Measurements from ENCODE around the gene UBAP2.
"Not testable (repeated sequence)": the region's sequence is repeated elsewhere in the genome, so short reads cannot be mapped to it uniquely, and the experiment has no call there.

The UBAP2 gene

DNA sequence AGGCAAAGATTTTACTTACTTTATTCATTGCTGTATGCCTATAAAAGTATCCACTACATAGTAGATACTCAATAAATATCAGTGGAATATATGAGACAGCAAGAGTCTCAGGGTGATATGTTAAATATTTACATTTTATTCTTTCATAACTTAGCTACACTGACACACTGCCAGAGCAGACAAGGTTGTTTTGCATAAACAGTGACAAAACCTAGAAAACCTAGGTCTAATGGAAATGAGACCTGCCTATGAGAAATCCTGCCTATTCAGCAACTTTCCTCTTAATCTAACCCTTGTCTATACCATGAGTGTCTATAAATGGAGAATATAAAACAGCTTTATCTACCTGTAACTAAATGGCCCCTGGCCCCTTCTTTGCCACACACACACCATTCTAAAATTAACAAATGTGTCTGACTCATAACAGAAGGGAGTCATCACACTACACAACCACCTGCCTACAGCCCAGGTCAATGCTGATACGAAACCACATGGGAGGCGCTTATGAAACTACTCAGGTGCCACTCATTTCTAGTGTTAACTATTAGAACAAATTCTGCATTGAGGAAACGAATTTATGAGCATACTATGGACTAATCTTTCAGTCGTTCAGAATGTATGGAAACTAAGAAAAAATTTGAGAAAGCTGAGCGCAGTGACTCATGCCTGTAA, 60.3 kb downstream of the UBAP2 start:
- DNase-seq (ENCODE audit: low read depth), result no peak

DNA sequence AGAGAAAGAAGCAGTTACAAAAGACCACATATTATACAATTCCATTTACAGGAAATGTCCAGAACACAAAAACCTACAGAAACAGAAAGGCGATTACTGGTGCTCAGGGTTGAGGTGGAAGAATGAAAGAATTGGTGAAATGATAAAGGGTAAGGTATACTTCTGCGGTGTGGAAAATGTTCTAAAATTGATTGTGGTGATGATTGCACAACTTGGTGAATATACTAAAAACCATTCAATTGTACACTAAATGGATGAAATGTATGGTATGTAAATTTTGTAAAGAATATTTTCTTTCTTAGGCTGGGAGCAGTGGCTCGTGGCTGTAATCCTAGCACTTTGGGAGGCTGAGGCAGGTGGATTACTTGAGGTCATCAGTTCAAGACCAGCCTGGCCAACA, 72.3 kb downstream of the UBAP2 start:
- DNase-seq (ENCODE audit: low read depth), result no peak

DNA sequence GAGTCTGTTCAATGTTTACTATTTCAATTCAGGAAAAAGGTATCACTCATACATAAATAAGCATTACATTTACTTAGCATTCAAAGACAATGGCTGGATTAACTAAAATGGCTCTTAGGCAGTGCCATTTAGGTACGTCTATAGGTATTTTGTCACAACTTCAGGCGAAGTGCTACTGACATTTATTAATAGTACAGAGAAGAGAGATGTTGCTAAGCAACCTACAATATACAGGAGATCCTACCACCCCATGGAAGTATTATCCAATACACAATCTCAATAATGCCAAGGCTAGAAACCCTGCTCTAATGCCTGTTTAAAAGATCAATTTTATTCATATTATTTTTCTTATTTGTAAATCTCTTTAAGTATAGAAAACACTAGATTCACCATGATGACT, 76.0 kb downstream of the UBAP2 start:
- no peak for DNase-seq (ENCODE audit: low read depth)

DNA sequence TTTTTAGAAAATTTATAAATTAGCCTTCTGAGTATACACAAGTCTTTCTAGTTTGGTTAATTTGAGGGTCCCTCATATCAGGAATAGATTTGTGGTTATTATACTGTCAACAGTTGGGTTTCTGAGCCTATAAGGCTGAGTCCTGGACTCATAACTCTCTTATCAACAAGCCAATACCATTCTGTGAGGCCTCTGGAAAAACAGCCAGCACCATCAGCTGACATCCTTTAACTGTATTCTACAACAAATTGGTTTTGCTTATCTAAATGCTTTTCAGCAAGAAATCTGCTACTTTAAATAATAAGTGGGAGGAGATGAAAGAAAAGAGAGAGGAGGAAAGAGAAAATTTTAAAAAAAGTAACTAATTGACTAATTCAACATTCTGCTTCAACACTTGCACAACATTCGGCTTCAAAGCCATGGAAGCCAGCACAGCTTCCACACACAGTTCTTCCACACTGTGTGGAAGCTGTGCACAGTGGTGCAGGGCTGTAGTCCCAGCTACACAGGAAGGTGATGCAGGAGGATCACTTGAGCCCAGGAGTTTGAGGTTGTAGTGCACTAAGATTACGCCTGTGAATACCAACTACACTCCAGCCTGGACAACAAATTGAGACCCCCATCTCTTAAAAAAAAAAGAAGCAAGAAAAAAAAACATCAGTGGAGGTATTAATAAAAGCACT, 84.5 kb downstream of the UBAP2 start:
- DNase-seq (ENCODE audit: low read depth), result no peak

DNA sequence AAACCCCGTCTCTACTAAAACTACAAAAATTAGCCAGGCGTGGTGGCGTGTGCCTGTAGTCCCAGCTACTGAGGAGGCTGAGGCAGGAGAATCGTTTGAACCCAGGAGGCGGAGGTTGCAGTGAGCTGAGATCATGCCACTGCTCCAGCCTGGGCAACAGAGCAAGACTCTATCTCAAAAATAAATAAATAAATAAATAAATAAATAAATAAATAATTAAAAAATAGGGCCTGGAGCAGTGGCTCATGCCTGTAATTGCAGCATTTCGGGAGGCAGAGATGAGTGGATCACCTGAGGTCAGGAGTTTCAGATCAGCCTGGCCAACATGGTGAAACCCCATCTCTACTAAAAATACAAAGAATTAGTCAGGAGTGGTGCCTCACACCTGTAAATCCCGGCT, 86.2 kb downstream of the UBAP2 start:
- not testable (repeated sequence) for DNase-seq (ENCODE audit: low read depth)

DNA sequence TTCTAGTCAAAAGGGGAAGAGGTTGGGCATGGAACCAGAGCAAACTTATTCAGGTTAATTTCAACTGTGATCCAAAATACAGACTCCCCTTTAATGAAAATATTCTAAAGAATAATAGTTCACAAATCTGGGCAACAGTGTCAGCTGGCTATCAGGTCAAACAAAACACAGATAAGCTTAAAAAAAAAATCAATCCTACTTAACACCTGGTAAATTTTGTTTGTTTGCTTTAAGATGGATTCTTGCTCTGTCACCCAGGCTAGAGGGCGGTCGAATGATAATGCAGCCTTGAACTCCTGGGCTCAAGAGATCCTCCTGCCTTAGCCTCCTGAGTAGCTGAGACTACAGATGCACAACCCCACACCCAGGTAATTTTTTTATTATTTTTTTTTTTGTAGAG, 89.0 kb downstream of the UBAP2 start:
- no peak for DNase-seq (ENCODE audit: low read depth)

DNA sequence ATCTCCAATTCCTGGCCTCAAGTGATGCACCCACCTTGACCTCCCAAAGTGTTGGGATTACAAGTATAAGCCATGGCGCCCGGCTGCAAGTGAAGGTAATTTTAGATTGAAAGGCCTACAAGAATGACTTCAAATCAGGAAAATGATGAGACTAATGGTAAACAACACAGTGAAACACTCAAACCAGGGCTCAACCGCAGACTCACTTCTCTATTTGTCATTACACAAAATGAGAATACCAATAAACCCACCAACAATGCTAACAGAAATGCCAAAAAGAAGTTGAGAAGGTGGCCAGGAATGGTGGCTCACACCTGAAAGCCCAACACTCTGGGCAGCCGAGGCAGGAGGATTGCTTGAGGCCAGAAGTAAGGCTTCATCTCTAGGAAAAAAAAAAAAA, 92.1 kb downstream of the UBAP2 start:
- no peak for DNase-seq (ENCODE audit: low read depth)

DNA sequence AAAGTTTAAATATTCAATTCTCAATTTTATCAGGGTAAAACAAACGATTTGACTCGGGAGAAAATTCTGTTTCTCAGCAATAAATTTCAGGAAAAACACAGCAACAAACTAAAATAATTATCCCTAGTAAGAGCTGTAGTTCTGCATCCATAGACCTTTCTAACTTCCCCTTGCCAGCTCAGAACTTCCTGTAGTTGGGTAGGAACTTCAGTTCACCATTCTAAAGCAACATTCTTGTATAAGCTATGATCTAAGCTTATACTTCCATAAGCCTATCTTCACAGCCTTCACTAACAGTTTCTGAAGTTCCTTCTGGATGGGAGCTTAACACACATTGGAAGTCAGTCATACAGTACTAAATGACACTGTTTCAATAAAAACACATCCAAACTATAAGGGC, 96.6 kb downstream of the UBAP2 start:
- DNase-seq (ENCODE audit: low read depth), result no peak

DNA sequence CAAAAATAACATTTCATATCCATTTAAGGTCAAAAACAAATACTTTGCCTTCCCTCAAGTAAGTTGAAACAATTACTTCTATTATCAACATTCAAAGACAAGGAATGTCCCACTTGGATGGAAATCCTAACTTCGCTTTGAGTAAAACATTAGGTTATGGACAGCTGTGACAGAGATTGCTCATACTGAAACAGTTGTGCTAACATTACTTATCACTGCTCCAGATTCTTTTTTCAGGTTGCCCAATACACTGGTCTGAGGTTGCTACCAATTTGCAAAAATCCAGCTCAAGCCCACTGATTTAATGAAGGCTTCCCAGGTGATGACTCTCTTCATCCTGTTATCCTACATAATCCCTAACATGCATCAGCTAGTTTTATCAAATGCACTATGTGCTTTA, 98.3 kb downstream of the UBAP2 start:
- DNase-seq (ENCODE audit: low read depth), result no peak

DNA sequence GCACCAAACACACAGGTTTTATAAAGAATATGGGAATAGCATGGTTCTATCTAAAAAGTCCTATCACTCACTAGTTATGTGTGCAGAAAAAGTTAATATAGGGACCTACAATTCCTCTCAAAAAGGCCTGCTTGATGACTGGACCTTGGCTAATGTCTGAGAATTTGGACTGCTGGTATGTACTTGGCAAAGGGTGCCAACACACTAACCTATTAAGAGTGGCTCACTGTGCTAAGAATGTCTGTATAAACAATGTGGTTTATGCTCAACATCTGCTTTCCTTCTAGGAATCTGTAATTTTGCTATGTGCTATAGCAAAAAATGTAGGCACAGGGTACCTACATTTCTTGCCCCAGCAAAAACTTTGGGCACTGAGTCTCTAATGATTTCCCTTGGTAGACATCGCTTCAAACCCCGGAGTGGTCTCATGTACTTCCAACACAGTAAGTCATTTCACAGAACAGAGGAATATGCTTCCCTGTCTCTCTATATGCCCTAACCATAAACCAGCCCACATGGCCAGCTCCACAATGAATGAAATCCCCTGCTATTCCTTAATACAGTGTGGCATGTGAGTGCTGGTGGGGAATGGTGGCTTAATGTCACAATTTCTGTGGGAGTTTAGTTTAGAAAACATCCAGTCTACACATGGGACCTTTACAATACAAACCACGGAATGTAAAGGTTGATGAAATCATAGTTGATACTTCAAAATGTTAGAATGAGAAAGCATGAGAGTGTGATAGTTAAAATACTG, 101.7 kb downstream of the UBAP2 start:
- DNase-seq (ENCODE audit: low read depth), result no peak

DNA sequence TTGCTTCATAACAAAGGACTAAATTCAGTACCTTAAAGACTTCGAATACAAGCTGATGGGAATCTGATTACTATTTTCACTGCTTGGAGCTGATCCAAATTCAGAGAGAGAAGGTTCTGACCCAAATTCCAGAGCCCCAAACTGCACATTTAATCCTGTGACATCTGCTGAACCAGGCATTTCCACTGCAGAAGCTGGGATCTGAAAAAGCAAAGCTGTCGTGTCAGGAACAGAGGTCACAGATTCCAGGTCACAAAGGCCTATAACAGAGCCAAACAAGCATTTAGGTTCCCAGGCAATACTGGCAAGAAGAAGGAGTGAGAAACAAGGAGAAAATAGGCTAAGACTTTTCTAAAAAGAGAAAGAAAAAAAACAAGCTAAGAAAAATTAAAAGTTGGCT, 105.3 kb downstream of the UBAP2 start:
- no peak for DNase-seq (ENCODE audit: low read depth)

DNA sequence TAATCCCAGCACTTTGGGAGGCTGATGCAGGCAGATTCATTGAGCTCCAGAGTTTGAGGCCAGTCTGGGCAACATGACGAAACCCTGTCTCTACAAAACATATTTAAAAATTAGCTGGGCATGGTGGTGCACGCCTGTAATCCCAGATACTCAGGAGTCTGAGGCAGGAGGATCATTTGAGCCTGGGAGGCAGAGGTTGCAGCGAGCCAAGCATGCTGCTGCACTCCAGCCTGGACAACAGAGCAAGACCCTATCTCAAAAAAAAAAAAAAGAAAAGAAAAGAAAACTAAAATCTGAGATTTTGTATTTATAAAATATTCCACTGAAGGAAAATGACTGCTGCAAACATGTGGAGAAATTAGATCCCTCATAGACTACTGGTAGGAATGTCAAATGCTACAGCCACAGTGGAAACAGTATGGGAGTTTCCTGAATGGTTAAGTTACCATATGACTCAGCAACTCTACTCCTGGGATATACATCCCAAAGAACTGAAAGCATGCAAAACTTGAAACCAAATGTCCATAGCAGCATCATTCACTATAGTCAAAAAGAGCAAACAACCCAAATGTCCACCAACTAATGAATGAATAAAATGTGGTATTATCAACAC, 106.1 kb downstream of the UBAP2 start:
- no peak for DNase-seq (ENCODE audit: low read depth)

DNA sequence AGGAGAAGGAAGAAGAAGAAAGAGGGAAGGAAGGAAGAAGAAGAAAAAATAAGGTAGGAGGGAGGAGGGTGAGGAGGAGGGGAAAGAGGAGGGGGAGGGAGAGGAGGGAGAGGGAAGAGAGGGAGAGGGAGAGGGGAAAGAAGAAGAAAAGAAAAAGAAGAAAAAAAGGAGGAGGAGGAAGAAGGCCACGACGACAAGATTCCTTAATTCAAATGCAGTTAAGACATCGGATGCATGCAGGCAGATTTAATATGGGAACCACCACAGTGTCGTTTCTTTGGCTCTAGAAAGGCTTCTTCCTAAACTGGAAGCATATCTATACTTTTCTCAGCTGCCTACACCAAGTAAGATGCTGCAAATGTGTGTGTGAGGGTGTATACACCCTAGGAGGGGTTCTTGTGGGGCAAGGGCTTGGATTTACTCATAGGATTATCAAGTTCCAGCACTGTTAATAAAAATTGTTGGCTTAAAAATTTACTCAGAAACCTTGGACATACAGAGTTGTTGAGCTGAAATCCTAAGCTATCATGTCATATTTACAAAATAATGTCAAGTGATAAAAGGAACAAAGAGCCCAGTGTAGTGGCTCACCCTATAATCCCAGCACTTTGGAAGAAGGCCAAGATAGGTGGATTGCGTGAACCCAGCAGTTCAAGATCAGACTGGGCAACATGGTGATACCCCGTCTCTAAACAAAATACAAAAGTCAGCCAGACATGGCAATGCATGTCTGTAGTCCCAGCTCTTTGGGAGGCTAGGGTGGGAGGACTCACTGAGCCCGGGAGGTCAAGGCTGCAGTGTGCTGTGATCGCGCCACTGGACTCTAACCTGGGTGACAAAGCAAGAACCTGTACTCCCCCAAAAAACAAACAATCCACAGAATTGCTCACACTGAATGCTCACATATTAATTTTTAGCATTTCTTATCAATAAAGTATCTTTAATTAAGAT, 108.5 kb downstream of the UBAP2 start:
- no peak for DNase-seq (ENCODE audit: low read depth)

DNA sequence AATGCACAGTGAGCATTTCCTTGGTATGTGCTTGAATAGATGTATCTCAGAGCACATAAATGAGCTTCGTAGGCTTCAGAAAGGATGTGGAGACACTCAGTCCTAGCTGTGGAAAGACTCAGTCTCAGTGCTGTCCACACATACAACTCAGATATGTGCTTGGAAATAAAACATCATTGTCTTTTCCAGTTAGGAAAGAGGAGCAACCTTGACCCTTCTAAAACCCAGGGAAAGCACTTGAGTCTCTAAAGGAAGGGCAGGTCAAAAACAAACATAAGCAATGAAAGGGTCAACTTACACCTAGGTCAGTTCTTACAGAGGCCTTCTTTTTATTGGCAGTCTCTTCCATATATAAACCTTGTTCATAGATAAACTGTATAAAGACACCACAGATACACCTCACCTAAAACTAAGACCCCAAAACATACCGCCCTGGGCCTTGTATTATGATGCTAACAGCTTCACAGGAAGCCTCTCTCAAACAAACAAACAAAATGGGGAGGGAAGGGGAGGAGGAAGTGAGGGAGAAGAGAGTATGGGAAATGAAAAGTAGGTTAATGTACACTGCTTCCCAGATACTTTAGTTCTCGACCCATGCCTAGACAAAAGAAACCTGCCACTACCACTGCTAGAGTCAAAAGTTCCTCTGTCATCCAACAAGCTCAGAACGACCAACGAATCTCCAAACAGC, 114.4 kb downstream of the UBAP2 start:
- no peak for DNase-seq (ENCODE audit: low read depth)

DNA sequence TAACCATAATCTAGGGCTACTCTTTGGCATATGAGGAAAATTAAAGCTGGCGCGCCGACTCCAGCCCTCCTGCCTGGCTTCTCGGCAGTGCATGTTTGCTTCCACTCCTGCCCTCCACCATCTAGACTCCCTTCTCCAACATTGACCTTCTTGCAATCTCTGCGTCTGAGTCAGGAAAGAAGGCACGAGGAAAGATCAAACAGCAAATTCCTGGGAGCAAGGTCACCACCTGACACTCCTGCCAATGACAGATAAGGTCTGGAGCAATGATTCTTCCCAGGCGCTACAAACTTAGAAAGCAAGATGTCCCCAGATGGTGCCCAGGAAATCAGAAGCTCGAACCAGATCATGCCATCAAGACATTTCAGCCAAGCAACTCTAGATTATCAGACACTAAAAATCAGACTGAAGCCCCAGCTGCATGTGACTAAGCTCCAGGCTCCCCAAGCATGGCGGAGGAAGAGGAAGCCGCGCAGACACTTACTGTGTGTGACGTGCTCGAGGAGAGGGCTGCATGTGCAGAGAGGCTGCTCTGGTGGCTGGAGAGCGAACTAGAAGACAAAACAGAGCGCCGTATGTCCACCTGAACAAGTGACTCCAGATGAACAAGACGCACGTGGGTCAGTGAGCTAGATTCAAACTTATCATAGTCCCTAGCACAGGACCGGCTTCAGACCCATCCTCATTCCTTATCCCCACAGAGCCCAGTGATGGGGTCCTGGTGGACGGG, 116.4 kb downstream of the UBAP2 start:
- no peak for DNase-seq (ENCODE audit: low read depth)

DNA sequence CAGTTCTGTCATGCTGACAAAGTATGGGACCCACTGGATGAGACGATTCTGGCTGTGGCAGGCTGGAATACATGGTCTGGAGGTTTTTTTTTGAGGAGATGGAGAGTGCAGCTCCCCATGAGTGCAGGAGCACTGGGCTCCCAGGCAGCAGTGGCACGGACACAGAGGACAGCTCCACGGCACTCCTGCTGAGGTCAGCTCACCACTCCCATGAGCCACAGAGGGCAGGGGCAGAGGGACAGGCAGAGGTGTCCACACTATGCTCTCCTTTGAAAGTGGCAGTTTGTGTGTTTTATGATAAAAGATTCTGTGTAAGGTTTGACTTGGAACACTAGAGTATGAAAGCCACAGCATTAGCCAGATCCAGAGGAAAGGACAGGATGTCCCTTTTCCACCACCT, 117.4 kb downstream of the UBAP2 start:
- no peak for DNase-seq (ENCODE audit: low read depth)

DNA sequence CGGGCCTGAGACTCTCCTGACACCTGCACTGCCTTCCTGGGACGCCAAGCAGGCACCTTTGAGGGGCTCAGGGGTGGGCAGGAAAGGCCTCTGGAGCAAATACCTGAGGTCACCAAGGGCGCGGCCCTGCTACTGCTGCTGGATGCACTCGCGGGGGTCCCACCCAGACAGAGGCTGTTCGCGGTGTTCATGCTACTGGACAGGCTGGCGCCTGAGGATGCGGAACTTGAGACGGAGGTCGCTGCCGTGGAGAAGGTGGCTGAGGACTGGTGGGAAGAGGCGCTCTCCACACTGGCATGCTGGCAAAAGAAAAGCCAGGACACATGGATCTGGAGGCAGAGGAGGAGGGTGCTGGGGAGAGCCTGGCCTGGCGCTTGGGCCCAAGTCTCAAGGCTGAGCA, 121.0 kb downstream of the UBAP2 start:
- DNase-seq (ENCODE audit: low read depth), result no peak

DNA sequence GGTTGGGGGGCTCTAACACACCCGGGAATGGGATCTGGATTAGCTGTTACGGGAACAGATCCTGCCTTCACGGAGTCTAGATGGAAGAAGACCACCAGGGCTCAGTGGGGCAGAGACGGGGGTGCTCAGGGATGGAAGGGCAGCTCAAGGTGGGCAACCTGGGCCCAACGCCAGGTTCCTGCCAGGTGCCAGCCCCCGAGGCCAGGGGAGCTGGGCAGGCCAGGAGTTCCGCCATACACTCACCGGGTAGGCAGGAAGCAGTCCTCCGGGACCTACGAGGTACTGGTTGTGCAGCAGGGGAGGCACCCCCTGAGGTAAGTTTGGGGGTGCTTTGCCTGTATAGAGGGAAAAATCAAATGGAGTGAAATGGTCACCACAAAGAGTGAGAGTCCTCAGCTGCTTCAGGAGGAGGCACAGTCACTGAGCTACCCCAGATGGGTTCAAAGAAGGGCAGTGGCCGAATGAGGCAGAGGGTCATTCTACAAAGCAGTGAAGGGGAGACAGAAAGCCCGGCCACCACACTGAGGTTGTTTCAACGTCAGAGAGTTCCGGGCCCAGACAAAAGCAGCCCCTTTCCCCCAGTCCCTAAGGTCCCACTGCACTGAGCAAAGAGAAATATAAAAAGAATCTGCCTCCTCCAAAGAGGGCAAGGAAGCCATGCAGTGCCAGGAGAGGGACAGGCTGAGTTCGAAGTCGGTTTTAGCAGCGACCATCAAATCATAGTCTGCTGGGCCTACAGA, 121.8 kb downstream of the UBAP2 start:
- DNase-seq (ENCODE audit: low read depth), result no peak

DNA sequence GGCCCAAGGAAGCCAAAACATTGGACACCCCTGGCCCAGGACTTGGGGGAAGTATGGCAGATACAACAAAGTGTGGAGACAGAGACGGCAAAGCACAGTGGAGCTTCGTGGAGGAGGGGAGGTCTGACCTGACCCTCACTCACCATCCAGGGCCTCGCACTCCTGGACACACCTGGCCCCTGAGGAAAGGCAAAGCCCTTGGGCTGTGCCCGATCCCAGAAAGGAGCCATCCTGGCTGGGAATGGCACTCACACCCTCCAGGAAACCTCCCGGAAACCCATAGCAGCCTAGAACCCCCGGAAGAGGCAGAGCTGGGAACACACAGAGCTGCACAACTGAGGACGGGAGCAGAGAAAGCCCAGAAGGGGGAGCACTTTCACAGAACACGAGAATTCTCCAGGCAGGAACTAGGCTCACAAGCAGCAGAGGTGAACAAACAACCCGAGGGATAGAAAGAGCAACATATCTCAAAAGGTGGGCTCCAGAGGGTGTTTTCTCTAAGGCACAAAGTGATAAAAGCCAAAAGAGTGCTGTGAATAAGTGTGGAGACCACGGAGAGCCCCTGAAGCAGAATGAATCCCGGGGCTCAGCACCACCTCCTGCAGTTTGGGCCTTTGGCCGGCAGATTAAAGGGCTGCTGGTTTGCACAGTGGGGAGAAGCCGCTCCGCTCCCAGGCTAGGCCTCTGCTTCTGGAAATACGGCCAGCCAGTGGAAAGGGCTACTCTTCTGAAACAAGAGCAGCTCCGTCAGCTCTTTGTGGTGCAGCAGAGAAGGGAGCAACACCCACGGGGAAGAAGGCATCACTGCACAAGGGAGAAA, 123.5 kb downstream of the UBAP2 start:
- DNase-seq (ENCODE audit: low read depth), result no peak

All from stimulated activated CD8-positive, alpha-beta memory T cell treated with anti-CD3 and anti-CD28 coated beads, Interleukin-12 subunit alpha, Interleukin-12 subunit beta, amount 100 ng/mL, for 1 hour (primary cell).